ELF-1 (cell line): ENCODE data around the gene SF3B4.
"Not testable (repeated sequence)": the region's sequence is repeated elsewhere in the genome, so short reads cannot be mapped to it uniquely, and the experiment has no call there.

Experiments used
- DNase-seq: peaks from one replicate; pipeline ENCODE4 v3.0.0-alpha.2; 2016; ENCODE audit warnings: low read depth, low spot score

The SF3B4 gene

DNA sequence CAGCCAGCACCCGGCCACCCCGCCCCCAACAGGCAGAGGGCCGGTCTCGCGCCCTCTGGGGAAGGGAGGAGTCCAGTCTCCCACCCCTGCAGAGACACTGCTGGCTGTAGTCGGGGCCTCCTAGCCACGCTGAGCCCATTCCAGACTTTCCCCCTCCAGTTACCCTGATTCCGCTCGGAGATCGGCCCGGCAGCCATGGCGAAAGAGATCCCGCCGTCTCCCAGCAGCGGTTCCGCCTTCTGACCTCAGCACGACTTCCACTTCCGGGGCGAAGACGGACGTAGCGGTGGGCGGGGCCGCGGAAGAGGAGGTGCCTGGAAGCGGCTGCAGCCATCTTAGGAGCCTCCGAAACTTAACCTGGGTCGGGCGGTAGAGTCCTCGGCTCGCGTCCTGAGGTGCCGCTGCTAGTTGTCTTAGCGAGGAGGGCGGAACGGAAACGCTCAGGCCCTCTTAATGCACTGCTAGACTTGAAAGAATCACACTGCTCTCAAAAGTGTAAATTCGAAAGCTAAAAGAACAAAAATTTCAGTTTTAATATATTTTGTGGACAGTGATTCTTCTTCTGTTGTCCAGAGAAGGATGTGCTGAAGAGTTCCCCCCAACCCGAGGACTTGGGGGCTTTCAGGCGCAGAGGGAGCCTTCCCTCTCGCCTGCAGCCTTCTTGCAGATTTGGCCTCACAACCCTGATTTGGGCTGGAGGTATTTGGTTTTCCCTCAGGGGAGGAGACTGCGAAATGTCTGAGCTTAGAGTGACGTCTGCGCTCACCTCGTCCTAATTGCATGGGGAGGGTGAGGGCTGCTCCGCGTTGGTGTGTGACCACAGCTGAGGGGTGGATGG is at the start of gene SF3B4:
Gene SF3B4, minus strand, starts transcription at position 241 of the 838 bp plus-strand sequence. Its CDS starts 44 bp downstream, at position 197.
- peak; percentile 94 for DNase-seq

GRCh38 chr1:149977345-149977744 is 49.7 kb upstream of the SF3B4 start:
- DNase-seq = no peak

GRCh38 chr1:149972547-149972946 is 44.9 kb upstream of the SF3B4 start:
- DNase-seq = no peak

GRCh38 chr1:149967646-149968045 is 40.0 kb upstream of the SF3B4 start:
- DNase-seq = no peak

DNA sequence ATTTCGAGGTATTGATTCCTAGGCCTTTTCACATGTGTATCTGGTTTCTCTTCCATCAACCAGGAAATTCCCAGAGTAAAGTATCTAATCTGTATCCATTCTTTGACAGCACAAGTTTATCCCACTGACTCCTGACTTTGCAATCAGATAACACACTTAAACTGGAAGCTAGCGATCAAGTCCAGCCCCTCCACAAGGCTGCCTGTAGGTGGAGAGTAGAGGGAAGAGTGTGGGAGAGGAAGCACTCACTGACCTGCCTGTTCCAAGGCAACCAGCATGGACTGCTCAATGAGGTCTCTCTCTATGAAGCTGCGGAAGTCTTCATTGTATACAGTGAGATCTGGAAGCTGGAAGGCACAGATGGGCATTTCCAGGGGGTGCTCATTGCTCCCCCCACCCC is 39.4 kb upstream of the SF3B4 start:
- no peak for DNase-seq

GRCh38 chr1:149966405-149966804 is 38.8 kb upstream of the SF3B4 start:
- DNase-seq = no peak

GRCh38 chr1:149965440-149965839 is 37.8 kb upstream of the SF3B4 start:
- no peak for DNase-seq

GRCh38 chr1:149963358-149963757 is 35.8 kb upstream of the SF3B4 start:
- DNase-seq = no peak

GRCh38 chr1:149962736-149963135 is 35.1 kb upstream of the SF3B4 start:
- DNase-seq = no peak

DNA sequence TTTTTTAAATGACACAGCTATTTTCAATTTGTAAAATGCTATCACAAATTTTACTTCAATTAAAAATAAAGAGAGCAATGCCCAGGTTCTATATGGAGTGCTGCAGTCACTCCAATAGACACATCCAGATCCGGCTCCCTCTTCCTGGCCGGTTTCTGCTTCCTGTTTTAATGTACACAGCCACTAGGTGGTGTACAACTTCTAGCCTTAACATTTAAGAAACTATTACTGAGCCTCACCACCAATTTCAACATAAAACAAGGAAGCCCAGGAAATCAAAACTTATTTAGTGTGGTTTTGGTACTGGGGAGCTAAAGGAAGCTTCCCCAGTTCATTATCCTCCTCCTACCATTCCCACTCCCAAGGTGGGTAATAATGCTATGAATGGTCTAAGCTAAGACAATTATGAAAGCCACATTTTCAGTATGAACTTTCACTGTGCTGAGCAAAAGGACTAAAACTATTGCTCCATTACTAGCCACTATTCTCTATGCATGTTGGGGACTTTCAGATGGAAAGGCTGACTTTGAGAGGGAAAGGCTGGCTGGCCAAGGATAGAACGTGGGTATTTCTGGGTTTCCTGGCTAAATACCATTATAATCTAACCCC is 34.5 kb upstream of the SF3B4 start:
- DNase-seq = peak; percentile 77

DNA sequence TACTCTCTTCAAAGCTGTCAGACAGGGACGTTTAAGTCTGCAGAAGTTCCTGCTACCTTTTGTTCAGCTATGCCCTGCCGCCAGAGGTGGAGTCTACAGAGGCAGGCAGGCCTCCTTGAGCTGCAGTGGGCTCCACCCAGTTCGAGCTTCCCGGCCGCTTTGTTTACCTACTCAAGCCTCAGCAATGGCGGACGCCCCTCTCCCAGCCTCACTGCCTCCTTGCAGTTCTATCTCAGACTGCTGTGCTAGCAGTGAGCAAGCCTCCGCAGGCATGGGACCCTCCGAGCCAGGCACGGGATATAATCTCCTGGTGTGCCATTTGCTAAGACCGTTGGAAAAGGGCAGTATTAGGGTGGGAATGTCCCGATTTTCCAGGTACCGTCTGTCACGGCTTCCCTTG is 29.9 kb upstream of the SF3B4 start:
- not testable (repeated sequence) for DNase-seq

- no peak for DNase-seq
Measured at GRCh38 chr1:149949911-149950310, 22.3 kb upstream of the SF3B4 start.

DNA sequence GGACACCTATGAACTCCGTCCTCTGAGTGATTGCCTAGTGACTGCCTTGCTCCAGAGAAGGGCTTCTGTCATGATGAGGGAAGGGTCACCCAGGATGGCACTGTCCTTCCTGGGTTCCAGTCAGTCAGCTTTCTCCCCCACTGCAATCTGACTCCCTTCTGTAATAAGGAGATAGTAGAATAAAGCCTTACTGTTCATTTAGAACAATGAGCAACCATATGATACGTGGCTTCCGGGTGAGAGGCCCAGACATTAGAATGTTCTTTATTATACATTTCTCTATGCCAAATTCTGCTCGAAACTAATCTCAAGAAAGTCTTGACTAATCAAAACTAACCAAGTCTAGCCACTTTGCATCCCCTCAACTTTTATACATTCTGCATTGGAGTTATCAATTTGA is 17.6 kb upstream of the SF3B4 start:
- no peak for DNase-seq

DNA sequence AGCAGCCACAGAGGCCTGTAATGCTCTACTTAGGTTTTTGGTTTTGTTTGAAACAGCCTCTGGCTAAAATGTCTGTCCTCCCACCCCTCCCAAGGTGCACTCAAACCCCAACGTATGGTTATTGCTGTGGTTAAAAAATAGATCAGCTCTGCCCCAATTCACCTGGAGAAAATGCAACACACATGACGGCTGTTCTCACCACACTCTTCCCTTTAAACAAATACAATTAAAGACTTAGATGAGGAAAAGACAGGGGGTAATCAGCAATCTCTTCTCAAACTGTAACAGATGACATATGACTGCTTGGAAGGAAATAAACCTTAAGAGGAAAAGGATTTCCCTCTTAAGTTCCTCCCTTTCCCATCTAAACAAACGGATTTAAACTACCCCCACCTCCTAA is 15.3 kb upstream of the SF3B4 start:
- no peak for DNase-seq

DNA sequence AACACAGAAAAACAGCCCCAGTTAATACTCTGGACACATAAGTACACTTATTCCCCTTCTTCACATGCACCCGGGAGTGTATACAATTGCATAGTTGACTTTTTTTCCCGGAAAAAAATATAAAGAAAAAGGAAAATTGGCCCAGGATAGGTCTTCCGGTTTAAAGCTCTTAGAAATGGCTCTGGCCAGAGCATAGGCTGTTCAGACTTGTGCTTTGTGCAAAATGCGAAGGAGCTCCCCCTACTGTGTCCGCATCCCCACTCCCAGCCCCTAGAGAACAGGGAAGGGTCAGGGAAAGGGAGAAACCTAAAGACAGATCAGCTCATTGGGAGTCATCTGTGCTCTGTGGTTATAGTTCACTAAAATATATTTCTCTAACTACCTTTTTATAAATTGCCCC is 14.6 kb upstream of the SF3B4 start:
- peak; percentile 59 for DNase-seq

DNA sequence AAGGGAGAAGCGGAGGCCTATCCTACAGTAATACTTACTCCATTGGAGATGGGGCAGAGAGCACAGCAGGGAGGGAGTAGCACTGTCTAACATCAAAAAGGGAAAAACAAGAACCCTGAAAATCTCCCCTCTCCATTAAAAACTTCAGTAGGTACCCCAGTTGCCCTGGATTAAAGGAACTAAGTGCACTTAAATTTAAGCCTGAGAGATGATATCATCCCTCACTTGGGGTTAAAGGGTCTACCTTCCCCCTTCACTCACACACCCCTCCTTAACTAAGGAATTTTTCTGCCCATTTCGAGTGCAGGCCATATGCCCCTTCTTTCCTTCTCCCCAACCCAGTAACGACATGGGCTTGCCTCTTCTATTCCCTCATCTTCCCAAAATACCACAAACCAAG is 12.8 kb upstream of the SF3B4 start:
- no peak for DNase-seq

DNA sequence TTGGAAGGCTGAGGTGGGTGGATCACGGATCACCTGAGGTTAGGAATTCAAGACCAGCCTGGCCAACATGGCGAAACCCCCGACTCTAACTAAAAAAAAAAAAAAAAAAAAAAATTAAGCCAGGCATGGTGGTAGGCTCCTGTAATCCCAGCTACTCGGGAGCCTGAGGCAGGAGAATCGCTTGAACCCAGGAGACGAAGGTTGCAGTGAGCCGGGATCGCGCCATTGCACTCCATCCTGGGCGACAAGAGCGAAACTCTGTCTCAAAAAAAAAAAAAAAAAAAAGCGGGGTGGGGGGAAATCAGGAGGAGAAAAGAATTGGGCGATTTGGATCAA is 11.0 kb upstream of the SF3B4 start:
- not testable (repeated sequence) for DNase-seq

DNA sequence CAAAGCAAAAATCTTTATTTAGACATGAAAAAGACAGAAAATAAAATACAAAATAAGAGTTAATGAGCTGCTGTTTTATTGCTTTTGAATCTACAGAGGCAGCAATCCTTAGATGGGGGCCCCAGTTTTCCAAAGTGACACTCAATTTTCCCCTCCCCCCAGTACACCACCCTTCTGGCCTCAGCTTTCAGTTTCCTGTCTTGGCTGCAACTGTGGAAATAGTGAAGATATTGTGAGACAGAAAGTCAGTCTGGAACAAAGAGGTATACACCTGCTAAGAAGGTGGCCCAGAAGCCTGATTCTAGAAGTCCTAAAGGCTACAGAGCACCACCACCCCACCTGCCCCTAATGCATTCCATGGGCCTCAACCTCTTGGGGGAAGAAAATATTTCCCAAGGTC is 10.2 kb upstream of the SF3B4 start:
- DNase-seq = no peak

DNA sequence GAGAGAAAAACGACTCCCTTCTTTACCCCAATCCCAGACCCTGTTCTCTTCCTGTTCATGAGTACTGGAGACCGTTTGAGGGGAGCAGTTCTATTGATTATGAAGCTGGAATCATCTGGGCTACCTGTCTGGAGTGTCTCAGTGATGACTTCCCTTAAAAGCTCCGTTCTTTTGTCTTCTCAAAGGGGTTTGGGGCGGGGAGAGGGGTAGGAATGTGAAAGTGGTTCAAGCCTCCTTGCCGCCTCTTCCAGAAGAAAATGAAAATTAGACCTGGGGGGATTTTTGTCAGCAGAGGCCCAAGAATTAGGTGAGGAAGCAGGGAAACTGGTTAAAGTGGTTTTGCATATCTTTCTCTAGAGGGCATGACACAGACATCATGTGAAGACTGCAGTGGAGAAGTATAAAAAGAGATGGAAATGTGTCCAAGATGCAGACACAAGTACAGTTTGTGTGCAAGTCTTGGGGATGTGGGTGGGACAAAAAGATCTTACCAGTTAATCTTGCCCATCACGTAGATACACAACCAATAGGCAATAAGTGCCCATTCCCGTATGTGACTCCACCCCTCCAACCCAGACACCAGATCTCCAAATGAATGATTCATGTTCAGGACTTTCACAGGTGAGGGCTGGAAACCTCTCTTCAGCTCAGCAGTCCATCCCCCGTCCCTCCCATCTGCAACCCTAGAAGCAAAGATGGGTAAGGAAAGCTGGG is 9.5 kb upstream of the SF3B4 start:
- DNase-seq = peak; percentile 48

- peak; percentile 28 for DNase-seq
Measured at GRCh38 chr1:149936170-149936991, 8.8 kb upstream of the SF3B4 start, which contains the start of gene MTMR11. TSS of gene MTMR11 (minus strand) at chr1:149936879. CDS start at chr1:149936647, 232 bp downstream.

- no peak for DNase-seq
Measured at GRCh38 chr1:149934356-149934755, 6.8 kb upstream of the SF3B4 start.

- DNase-seq = no peak
Measured at GRCh38 chr1:149933208-149933607, 5.6 kb upstream of the SF3B4 start.
